ENCODE data around the gene BOC.

Gene BOC

GRCh38 chr3:113193719-113194118, 17.6 kb upstream of the BOC start:
- DNase-seq, result no peak

- no peak for DNase-seq
Measured at GRCh38 chr3:113194823-113195401, 16.4 kb upstream of the BOC start.

GRCh38 chr3:113200351-113200750, 11.0 kb upstream of the BOC start:
- no peak for DNase-seq

GRCh38 chr3:113200946-113201345, 10.4 kb upstream of the BOC start:
- no peak for DNase-seq

GRCh38 chr3:113204371-113204770, 7.0 kb upstream of the BOC start:
- no peak for DNase-seq

- DNase-seq, result no peak
Measured at GRCh38 chr3:113205481-113205880, 5.9 kb upstream of the BOC start.

GRCh38 chr3:113210604-113211329, 590 bp upstream of the BOC start:
- DNase-seq, result no peak

- no peak for DNase-seq
Measured at GRCh38 chr3:113212150-113212843, 940 bp downstream of the BOC start.

GRCh38 chr3:113212844-113213375, 1.6 kb downstream of the BOC start:
- no peak for DNase-seq

- no peak for DNase-seq
Measured at GRCh38 chr3:113213896-113214587, 2.7 kb downstream of the BOC start.

GRCh38 chr3:113214917-113215595, 3.7 kb downstream of the BOC start:
- no peak for DNase-seq

- no peak for DNase-seq
Measured at GRCh38 chr3:113216393-113216792, 5.0 kb downstream of the BOC start.

- DNase-seq, result no peak
Measured at GRCh38 chr3:113218011-113218680, 6.8 kb downstream of the BOC start.

GRCh38 chr3:113218681-113219045, 7.3 kb downstream of the BOC start:
- DNase-seq, result no peak

GRCh38 chr3:113219605-113220300, 8.4 kb downstream of the BOC start:
- DNase-seq, result no peak

GRCh38 chr3:113220721-113221120, 9.4 kb downstream of the BOC start:
- DNase-seq, result no peak

GRCh38 chr3:113221721-113222257, 10.4 kb downstream of the BOC start:
- no peak for DNase-seq

GRCh38 chr3:113222451-113223086, 11.2 kb downstream of the BOC start:
- no peak for DNase-seq

- DNase-seq, result no peak
Measured at GRCh38 chr3:113223475-113224281, 12.3 kb downstream of the BOC start.

GRCh38 chr3:113225286-113225685, 13.9 kb downstream of the BOC start:
- no peak for DNase-seq

All from cortex of kidney (tissue), 1 donor.